AG09319 (cell line): ENCODE results near the gene PEX7.
"Not testable (repeated sequence)": the region's sequence is repeated elsewhere in the genome, so short reads cannot be mapped to it uniquely, and the experiment has no call there.

ENCODE experiments used
- DNase-seq: peaks from one replicate; pipeline ENCODE4 v3.0.0-alpha.2; 2010; ENCODE audit warnings: low read depth; ENCODE audit errors: extremely low read depth
- CTCF ChIP-seq: IDR thresholded peaks from 2 replicates; pipeline ENCODE4 v1.5.1; 2011; ENCODE audit warnings: low read depth, mild to moderate bottlenecking, inconsistent platforms, low read length, moderate library complexity

Gene PEX7

GRCh38 chr6:136890986-136891385 is 68.6 kb downstream of the PEX7 start:
- no peak for TF ChIP-seq CTCF

GRCh38 chr6:136893187-136893586 is 70.8 kb downstream of the PEX7 start:
- TF ChIP-seq CTCF, result no peak
- no peak for DNase-seq

More at GRCh38 chr6:136890986-136891385, 68.6 kb downstream of the PEX7 start:
- DNase-seq, result no peak

- DNase-seq, result no peak
- no peak for TF ChIP-seq CTCF
Measured at GRCh38 chr6:136895901-136896300, 73.5 kb downstream of the PEX7 start.

- TF ChIP-seq CTCF, result no peak
Measured at GRCh38 chr6:136897071-136897470, 74.7 kb downstream of the PEX7 start.

GRCh38 chr6:136901212-136901784 is 78.9 kb downstream of the PEX7 start:
- no peak for TF ChIP-seq CTCF
- DNase-seq, result no peak

More at GRCh38 chr6:136897071-136897470, 74.7 kb downstream of the PEX7 start:
- no peak for DNase-seq

GRCh38 chr6:136904477-136904876 is 82.1 kb downstream of the PEX7 start:
- not testable (repeated sequence) for DNase-seq

- no peak for TF ChIP-seq CTCF
Measured at GRCh38 chr6:136914947-136915346, 92.6 kb downstream of the PEX7 start.

GRCh38 chr6:136918706-136919105 is 96.3 kb downstream of the PEX7 start:
- DNase-seq, result no peak
- no peak for TF ChIP-seq CTCF

More at GRCh38 chr6:136914947-136915346, 92.6 kb downstream of the PEX7 start:
- DNase-seq, result no peak
